ENCODE measurements around the gene SPATA9. TPM values are rescaled to one million over a fixed set of nuclear protein-coding genes. Genes with fewer than 3 reads are reported as not detected.
A peak's percentile ranks its signal among the peaks of the same experiment; 100 is the strongest.

The SPATA9 gene
- total and polyA plus RNA-seq, 9 of the 15 experiments (the other 6 are each of a cell fraction or from before 2014, with no cell fraction given), result 0.16 to 5.5 (median 0.39) TPM; not detected in 3

DNA sequence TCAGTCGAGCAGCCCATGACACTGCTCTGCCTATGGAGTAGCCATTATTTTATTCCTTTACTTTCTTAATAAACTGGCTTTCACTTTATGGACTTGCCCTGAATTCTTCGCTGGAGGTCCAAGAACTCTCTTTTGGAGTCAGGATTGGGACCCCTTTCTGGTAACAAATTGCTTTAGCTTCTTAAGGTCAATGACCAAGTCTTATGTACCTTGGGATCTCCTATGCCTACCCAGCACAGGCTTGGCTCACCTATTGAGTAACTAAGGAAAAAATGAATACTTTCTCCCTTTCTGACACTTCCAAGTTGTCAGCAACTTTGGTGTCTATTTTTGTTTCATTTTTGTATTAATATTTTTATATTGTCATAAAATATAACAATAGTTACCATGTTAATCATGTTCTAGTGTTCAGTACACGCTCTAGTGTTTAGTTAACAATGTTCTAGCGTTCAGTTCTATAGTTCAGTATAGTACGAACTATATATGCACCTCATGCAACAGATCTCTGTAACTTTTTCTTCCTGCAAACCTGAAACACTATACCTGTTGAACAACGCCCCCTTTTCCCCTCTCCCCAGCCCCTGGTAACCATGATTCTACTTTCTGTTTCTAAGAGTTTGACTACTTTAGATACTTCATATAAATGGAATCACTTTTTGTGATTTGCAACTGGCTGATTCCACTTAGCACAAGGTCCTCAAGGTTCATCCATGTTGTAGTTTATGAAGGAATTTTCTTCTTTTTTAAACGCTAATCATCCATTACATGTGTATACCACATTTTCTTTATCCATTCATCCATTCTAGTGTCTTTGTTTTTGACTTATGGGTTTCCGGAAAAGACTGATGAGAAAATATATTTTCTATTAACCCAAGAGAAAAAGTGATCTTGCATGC lies 46.6 kb upstream of the SPATA9 start (continued):
- TF ChIP-seq FOXK2 (conservative IDR thresholded peaks at IDR 0.05 in 1 of 2, IDR thresholded peaks at IDR 0.05 in 1 of 2; ENCODE audit: low read depth in 2 of 2), result peak in 1 of 2 experiments; percentile 8; a peak in 1 of 4 replicates
- no peak for TF ChIP-seq ZNF12 (CRISPR knock-in tag; IDR thresholded peaks at IDR 0.05)
- TF ChIP-seq, protein P1, sequence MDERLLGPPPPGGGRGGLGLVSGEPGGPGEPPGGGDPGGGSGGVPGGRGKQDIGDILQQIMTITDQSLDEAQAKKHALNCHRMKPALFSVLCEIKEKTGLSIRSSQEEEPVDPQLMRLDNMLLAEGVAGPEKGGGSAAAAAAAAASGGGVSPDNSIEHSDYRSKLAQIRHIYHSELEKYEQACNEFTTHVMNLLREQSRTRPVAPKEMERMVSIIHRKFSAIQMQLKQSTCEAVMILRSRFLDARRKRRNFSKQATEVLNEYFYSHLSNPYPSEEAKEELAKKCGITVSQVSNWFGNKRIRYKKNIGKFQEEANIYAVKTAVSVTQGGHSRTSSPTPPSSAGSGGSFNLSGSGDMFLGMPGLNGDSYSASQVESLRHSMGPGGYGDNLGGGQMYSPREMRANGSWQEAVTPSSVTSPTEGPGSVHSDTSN (CRISPR knock-in tag; IDR thresholded peaks at IDR 0.05; ENCODE audit: low read depth), result no peak
- TF ChIP-seq, protein P1 (tag; conservative IDR thresholded peaks at IDR 0.05; ENCODE audit: low read depth), result no peak
- TF ChIP-seq SPI1 (IDR thresholded peaks at IDR 0.05; ENCODE audit: borderline replicate concordance, low read depth, low read length), result no peak
- peak; percentile 59 for TF ChIP-seq NFIC (IDR thresholded peaks at IDR 0.05)
- peak; percentile 94 for TF ChIP-seq KDM5B (IDR thresholded peaks at IDR 0.05; ENCODE audit: insufficient replicate concordance, low read depth, low read length)
- TF ChIP-seq ASH1L (IDR thresholded peaks at IDR 0.05; ENCODE audit: borderline replicate concordance, low read depth, partially characterized antibody), result peak; percentile 47
- TF ChIP-seq FUS (optimal IDR thresholded peaks at IDR 0.05; ENCODE audit: low read depth, low read length), result no peak
- peak; percentile 43; the same call in 1 of the 2 replicates for TF ChIP-seq EP300 (IDR thresholded peaks at IDR 0.05; ENCODE audit: low read length)
- no peak for TF ChIP-seq SLC30A9 (CRISPR knock-in tag; IDR thresholded peaks at IDR 0.05)
- TF ChIP-seq ARHGAP35 (IDR thresholded peaks at IDR 0.05; ENCODE audit: partially characterized antibody), result no peak
- peak; percentile 74; the same call in 1 of the 2 replicates for TF ChIP-seq RFX7 (CRISPR knock-in tag; IDR thresholded peaks at IDR 0.05)
- TF ChIP-seq, protein P2, sequence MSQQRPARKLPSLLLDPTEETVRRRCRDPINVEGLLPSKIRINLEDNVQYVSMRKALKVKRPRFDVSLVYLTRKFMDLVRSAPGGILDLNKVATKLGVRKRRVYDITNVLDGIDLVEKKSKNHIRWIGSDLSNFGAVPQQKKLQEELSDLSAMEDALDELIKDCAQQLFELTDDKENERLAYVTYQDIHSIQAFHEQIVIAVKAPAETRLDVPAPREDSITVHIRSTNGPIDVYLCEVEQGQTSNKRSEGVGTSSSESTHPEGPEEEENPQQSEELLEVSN (IDR thresholded peaks at IDR 0.05; ENCODE audit: borderline replicate concordance in 1 of 2, extremely low read depth in 1 of 2, insufficient read depth in 1 of 2, insufficient read length in 1 of 2, low read depth in 1 of 2, low read length in 1 of 2, poor library complexity in 1 of 2, severe bottlenecking in 1 of 2), result no peak
- no peak for TF ChIP-seq BDP1 (IDR thresholded peaks at IDR 0.05; ENCODE audit: insufficient read depth, insufficient read length)
- TF ChIP-seq JUN (IDR thresholded peaks at IDR 0.05; ENCODE audit: borderline replicate concordance, low read depth, low read length), result 0 out of 2 replicates have a peak, but pooled peaks have one; percentile 33
- no peak for TF ChIP-seq JUN (CRISPR knock-in tag; IDR thresholded peaks at IDR 0.05; ENCODE audit: borderline replicate concordance)
- TF ChIP-seq ARNT (IDR thresholded peaks at IDR 0.05), result peak in 1 of 2 experiments; percentile 82; a peak in 2 of 4 replicates
- no peak for TF ChIP-seq MCM2 (IDR thresholded peaks at IDR 0.05; ENCODE audit: low read depth)
- TF ChIP-seq ZNF780A (CRISPR knock-in tag; IDR thresholded peaks at IDR 0.05), result 0 out of 2 replicates have a peak, but pooled peaks have one; percentile 10
- TF ChIP-seq ZNF134 (CRISPR knock-in tag; conservative IDR thresholded peaks at IDR 0.05), result 0 out of 2 replicates have a peak, but pooled peaks have one; percentile 38
- peak; percentile 99 for TF ChIP-seq POLR2B (IDR thresholded peaks at IDR 0.05; ENCODE audit: low read depth, partially characterized antibody)
- no peak for TF ChIP-seq SRSF7 (optimal IDR thresholded peaks at IDR 0.05; ENCODE audit: low read depth, low read length)
- no peak for TF ChIP-seq ZNF584 (CRISPR knock-in tag; IDR thresholded peaks at IDR 0.05; ENCODE audit: low read depth)
- TF ChIP-seq NFE2 (IDR thresholded peaks at IDR 0.05; ENCODE audit: low read depth), result 0 out of 2 replicates have a peak, but pooled peaks have one; percentile 0
- peak; percentile 68 for TF ChIP-seq ZNF436 (CRISPR knock-in tag; IDR thresholded peaks at IDR 0.05)
